OCI-LY1 (cell line): ENCODE data around the gene CBLN4.

Experiments
- H2AFZ ChIP-seq: fragments of 200-600 bp; sonication (generic), shearing (Covaris generic); 2 replicates; pipeline ENCODE4 v1.6.0; 2014; ENCODE audit warnings: antibody characterized with exemption, mild to moderate bottlenecking, low read length
- H3F3A ChIP-seq: fragments of 200-600 bp; sonication (generic), shearing (Covaris generic); 2 replicates; pipeline ENCODE4 v1.6.0; 2014; ENCODE audit warnings: mild to moderate bottlenecking, antibody characterized with exemption, low read length, moderate library complexity; ENCODE audit not compliant: insufficient read depth
- H3K27ac ChIP-seq: fragments of 200-600 bp; sonication (generic); 2 replicates; pipeline ENCODE4 v1.5.1; 2014; ENCODE audit warnings: low read length, mixed run types, mild to moderate bottlenecking, low read depth; ENCODE audit not compliant: poor library complexity, severe bottlenecking
- H3K27me3 ChIP-seq: fragments of 200-600 bp; sonication (generic); 2 replicates; pipeline ENCODE4 v1.6.0; 2014; ENCODE audit warnings: antibody characterized with exemption, mild to moderate bottlenecking, low read length, moderate library complexity; ENCODE audit not compliant: insufficient read depth
- H3K36me3 ChIP-seq: fragments of 200-600 bp; sonication (generic); 2 replicates; pipeline ENCODE4 v1.6.1; 2014; ENCODE audit warnings: mild to moderate bottlenecking, antibody characterized with exemption, low read length, moderate library complexity, mixed read lengths; ENCODE audit not compliant: insufficient read depth
- H3K4me1 ChIP-seq: fragments of 200-600 bp; sonication (generic); 2 replicates; pipeline ENCODE4 v1.5.1; 2014; ENCODE audit warnings: mild to moderate bottlenecking, low read length, moderate library complexity; ENCODE audit not compliant: insufficient read depth, severe bottlenecking
- H3K4me2 ChIP-seq: fragments of 200-600 bp; sonication (generic), shearing (Covaris generic); 2 replicates; pipeline ENCODE4 v1.6.1; 2014; ENCODE audit warnings: low read length
- H3K4me3 ChIP-seq: fragments of 200-600 bp; sonication (generic); 2 replicates; pipeline ENCODE4 v1.5.1; 2014; ENCODE audit warnings: low read length, low read depth, mild to moderate bottlenecking, mixed read lengths; ENCODE audit not compliant: poor library complexity, severe bottlenecking
- H3K79me2 ChIP-seq: fragments of 200-600 bp; shearing (Covaris generic); 2 replicates; pipeline ENCODE4 v1.6.1; 2016; ENCODE audit warnings: mixed run types, low read length, mixed read lengths; ENCODE audit not compliant: insufficient read depth
- H3K9ac ChIP-seq: fragments of 200-600 bp; sonication (generic), shearing (Covaris generic); 2 replicates; pipeline ENCODE4 v1.6.1; 2014; ENCODE audit warnings: mild to moderate bottlenecking, low read length, mixed read lengths
- H3K9me2 ChIP-seq: fragments of 200-600 bp; sonication (generic), shearing (Covaris generic); 2 replicates; pipeline ENCODE4 v1.6.1; 2014; ENCODE audit warnings: low read depth, mild to moderate bottlenecking, low read length, mixed read lengths
- H3K9me3 ChIP-seq: fragments of 200-600 bp; shearing (Covaris generic); 2 replicates; pipeline ENCODE4 v1.6.1; 2014; ENCODE audit warnings: low read length, mixed read lengths
- H4K20me1 ChIP-seq: fragments of 200-600 bp; sonication (generic), shearing (Covaris generic); 2 replicates; pipeline ENCODE4 v1.6.0; 2016; ENCODE audit warnings: mild to moderate bottlenecking, low read length; ENCODE audit not compliant: insufficient read depth
- CTCF ChIP-seq: fragments of 200-600 bp; sonication (generic), shearing (Covaris generic); IDR thresholded peaks from 2 replicates; pipeline ENCODE4 v1.5.1; 2017; ENCODE audit warnings: mild to moderate bottlenecking, antibody characterized with exemption, low read length, moderate library complexity, mixed read lengths
- EZH2 ChIP-seq: fragments of 200-600 bp; sonication (generic), shearing (Covaris generic); IDR thresholded peaks from 2 replicates; pipeline ENCODE4 v1.8.0; 2017; ENCODE audit warnings: borderline replicate concordance, mixed run types, mild to moderate bottlenecking, antibody characterized with exemption, low read length, moderate library complexity, mixed read lengths

Gene CBLN4

GRCh38 chr20:56001106-56001785 is 4.1 kb downstream of the CBLN4 start:
- H3K4me3 ChIP-seq, result no peak overlapping the region
- no peaks in the 10 kb centered on the region for H4K20me1 ChIP-seq
- no peaks in the 10 kb centered on the region for H3K9me3 ChIP-seq
- no peaks in the 10 kb centered on the region for H3K79me2 ChIP-seq
- no peak overlapping the region for H3K9ac ChIP-seq
- no peaks in the 10 kb centered on the region for H3K9me2 ChIP-seq
- no peaks in the 10 kb centered on the region for H3K4me1 ChIP-seq
- H3F3A ChIP-seq, result no peaks in the 10 kb centered on the region
- no peak overlapping the region for H3K27ac ChIP-seq
- H3K4me2 ChIP-seq, result no peak overlapping the region
- H3K27me3 ChIP-seq, result no peaks in the 10 kb centered on the region
- no peak overlapping the region for H2AFZ ChIP-seq
- no peak for TF ChIP-seq CTCF
- TF ChIP-seq EZH2, result no peak
- H3K36me3 ChIP-seq, result no peaks in the 10 kb centered on the region

GRCh38 chr20:55978550-55978949 is 26.8 kb downstream of the CBLN4 start:
- H3K9ac ChIP-seq, result no peak overlapping the region
- H4K20me1 ChIP-seq, result no peaks in the 10 kb centered on the region
- H2AFZ ChIP-seq, result no peak overlapping the region
- TF ChIP-seq EZH2 (no peak), CTCF (no peak)
- H3K9me3 ChIP-seq, result no peaks in the 10 kb centered on the region
- H3K4me2 ChIP-seq, result no peak overlapping the region
- no peaks in the 10 kb centered on the region for H3K4me1 ChIP-seq
- no peaks in the 10 kb centered on the region for H3K36me3 ChIP-seq
- H3K79me2 ChIP-seq, result no peaks in the 10 kb centered on the region
- no peaks in the 10 kb centered on the region for H3K9me2 ChIP-seq
- no peaks in the 10 kb centered on the region for H3F3A ChIP-seq
- H3K27ac ChIP-seq, result no peak overlapping the region
- no peaks in the 10 kb centered on the region for H3K27me3 ChIP-seq
- H3K4me3 ChIP-seq, result no peak overlapping the region

GRCh38 chr20:55977690-55978459 is 27.4 kb downstream of the CBLN4 start:
- no peaks in the 10 kb centered on the region for H3K9me3 ChIP-seq
- no peak overlapping the region for H3K4me2 ChIP-seq
- H3K4me3 ChIP-seq, result no peak overlapping the region
- H4K20me1 ChIP-seq, result no peaks in the 10 kb centered on the region
- no peak overlapping the region for H3K9ac ChIP-seq
- H3K4me1 ChIP-seq, result no peaks in the 10 kb centered on the region
- no peaks in the 10 kb centered on the region for H3F3A ChIP-seq
- H3K79me2 ChIP-seq, result no peaks in the 10 kb centered on the region
- H3K27ac ChIP-seq, result no peak overlapping the region
- TF ChIP-seq EZH2, result no peak
- no peak for TF ChIP-seq CTCF
- no peaks in the 10 kb centered on the region for H3K27me3 ChIP-seq
- H3K9me2 ChIP-seq, result no peaks in the 10 kb centered on the region
- no peaks in the 10 kb centered on the region for H3K36me3 ChIP-seq
- H2AFZ ChIP-seq, result no peak overlapping the region
